Endometrium (tissue), 2 donors: ENCODE results near the gene MRPL20.
"Not testable (repeated sequence)": the region's sequence is repeated elsewhere in the genome, so short reads cannot be mapped to it uniquely, and the experiment has no call there.

Experiments
- FAIRE-seq: peaks from 2 replicates; lab custom pipeline; 2012; peaks lifted over from hg19 to GRCh38; lab: Jason Lieb, UNC
- donor health status: control.
- donor health status: control.

Gene MRPL20

DNA sequence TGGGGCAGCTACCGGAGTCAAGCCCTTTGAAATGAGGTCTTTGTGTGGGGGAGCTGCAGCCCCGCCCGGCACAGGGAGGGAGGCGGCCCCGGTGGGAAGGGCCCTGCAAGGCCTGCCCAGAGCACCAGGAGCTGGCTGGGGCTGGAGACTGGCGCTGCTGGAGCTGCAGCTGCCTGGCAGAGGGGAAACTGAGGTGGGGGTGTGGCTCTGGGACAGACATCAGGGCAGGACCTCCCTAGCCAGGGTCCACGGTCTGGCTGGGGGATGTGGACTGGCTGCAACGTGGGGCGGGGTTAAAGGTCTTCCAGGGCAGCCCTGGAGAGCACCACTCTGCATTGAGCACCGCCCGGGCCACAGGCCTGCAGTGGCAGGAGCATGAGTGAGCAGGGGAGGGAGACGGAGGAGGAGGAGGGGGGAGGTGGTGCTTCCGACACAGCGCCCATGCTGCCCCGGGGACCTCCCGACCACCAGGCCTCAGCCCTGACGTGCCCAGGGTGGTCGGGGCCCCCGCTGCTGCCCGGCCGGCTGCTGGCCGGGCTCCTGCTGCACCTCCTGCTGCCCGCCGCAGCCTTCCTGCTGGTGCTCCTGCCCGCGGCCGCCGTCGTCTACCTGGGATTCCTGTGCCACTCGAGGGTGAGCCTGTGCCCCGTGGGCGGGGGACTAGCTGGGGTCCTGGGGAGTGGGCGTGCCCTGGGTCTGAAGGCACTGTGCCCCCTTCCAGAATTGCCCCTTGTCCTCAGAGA lies 18.8 kb upstream of the MRPL20 start:
- FAIRE-seq = no peak

DNA sequence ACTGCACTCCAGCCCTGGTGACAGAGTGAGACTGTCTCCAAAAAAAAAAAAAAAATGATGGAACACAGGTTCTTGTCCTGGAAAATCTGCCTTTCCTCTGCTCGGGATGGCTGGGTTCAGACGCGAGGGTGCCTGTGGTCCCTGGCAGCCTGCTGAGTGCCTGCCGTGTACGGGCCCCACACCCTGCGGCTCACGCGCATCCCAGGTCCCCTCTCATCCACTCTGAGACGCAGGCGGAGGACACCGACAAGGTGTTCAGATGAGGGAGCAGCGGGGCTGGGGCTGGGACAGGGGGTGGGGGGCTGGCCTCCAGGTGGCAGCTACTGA lies 18.3 kb upstream of the MRPL20 start:
- no peak for FAIRE-seq

- FAIRE-seq = no peak
Observed at GRCh38 chr1:1424707-1425106, 17.6 kb upstream of the MRPL20 start.

GRCh38 chr1:1423245-1423597 lies 16.1 kb upstream of the MRPL20 start:
- FAIRE-seq = no peak

DNA sequence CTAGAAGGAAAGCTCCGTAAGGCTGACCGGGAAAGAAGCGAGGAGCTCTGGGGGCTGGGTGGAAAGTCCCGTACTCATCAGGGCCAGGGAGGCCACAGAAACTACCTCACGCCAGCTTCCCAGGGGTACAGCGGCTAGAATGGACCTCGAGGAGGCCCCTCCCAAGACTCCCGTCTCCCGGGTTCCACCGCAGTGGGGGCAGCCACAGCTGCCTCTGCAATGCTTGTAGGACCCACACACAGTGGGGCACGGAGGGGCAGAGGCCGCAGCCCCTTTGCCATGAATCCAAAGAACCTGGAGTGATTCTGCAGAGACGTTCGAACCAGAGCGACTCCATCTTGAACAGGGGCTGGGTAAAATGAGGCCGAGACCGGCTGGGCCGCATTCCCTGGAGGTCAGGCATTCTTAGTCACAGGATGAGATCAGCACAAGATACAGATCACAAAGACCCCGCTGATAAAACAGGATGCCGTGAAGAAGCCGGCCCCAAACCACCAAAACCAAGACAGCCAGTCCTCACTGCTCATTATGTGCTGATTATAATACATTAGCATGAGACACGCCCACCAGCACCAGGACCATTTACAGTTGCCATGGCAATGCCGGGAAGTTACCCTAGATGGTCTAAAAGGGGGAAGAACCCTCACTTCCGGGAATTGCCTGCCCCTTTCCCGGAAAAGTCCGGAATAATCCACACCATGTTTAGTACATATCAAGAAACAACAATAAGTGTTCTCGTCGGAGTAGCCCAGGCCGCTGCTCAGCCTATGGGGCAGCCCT lies 15.6 kb upstream of the MRPL20 start:
- FAIRE-seq = no peak

GRCh38 chr1:1421907-1422464 lies 14.9 kb upstream of the MRPL20 start:
- no peak for FAIRE-seq

- no peak for FAIRE-seq
Observed at GRCh38 chr1:1421147-1421906, 14.2 kb upstream of the MRPL20 start, which contains the start of gene ANKRD65. ANKRD65 (minus strand) TSS chr1:1421276; CDS start chr1:1421005, 271 bp downstream.

DNA sequence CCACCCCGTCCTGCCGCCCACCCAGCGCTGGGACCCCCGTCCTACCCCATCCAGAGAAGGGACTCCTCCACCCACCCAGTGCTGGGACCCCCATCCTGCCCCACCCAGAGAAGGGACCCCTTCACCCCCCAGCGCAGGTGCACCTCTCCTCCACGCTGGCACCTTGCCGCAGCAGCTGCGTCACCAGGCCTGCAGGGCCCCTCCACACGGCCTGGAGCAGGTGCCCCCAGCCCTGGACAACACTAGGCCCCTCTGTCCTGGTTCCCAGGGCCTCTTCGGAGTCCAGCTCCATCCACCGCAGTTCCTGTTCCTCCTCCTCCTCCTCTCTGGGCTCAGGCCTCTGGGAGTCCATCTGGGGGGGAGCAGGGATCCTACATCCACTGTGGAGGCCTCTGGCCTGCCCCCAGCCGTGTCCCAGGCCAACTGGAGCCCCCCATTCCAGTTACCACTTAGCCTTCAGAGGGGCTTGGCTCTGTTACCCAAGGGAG lies 13.6 kb upstream of the MRPL20 start:
- no peak for FAIRE-seq

DNA sequence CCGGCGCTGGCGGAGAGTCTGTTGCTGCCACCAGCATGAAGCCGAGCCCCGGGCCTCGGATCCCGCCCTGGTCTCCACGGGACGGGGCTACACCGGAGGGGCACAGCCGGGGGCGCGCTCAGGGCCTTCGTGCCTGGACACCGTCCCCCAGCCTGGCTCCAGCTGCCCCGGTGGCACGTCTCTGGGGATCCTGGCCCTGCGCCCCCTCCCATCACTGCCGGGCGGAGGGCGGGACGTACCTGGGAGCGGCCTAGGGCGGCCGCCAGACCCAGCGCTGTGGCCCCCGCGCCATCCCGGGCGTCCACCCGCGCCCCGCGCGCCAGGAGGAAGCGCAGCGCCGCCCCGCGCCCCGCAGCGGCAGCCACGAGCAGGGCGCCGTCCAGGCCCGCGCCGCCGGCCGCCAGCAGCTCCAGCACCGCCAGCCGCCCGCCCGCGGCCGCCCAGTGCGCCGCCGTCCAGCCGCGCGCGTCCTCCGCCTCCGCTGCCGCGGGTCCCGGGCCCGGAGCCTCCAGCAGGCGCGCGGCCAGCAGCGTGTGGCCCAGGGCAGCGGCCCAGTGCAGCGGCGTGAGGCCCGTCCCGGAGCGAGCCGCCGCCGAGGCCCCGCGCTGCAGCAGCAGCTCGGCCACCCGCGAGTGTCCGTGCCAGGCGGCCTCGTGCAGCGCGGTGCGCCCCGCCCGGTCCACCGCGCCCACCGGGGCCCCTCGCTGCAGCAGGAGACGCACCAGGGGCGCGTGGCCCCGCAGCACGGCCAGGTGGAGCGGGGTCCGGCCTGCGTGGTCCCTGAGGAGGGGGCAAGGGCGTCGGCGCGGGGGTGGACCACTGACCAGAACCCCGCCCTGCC lies 12.9 kb upstream of the MRPL20 start:
- no peak for FAIRE-seq

DNA sequence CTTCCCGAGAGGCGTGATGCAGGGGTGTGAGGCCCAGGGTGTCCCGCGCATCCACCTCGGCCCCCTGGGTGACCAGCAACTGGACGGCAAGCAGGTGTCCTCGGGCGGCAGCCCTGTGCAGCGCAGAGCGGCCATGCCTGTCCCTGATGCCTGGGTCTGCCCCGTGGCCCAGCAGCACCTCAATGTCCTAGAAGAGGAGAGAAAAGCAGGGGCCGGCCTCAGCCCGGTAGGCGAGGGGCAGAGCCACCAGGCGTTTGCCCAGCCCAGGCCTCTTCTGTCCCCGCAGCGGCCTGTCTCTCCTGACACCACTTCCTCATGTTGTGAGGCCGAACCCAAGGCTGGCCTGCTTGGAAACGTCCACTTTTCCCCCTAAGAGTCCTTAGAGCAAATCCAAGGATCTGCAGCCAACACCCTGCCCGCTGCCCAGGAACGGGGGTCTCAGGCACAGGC lies 12.3 kb upstream of the MRPL20 start:
- no peak for FAIRE-seq

DNA sequence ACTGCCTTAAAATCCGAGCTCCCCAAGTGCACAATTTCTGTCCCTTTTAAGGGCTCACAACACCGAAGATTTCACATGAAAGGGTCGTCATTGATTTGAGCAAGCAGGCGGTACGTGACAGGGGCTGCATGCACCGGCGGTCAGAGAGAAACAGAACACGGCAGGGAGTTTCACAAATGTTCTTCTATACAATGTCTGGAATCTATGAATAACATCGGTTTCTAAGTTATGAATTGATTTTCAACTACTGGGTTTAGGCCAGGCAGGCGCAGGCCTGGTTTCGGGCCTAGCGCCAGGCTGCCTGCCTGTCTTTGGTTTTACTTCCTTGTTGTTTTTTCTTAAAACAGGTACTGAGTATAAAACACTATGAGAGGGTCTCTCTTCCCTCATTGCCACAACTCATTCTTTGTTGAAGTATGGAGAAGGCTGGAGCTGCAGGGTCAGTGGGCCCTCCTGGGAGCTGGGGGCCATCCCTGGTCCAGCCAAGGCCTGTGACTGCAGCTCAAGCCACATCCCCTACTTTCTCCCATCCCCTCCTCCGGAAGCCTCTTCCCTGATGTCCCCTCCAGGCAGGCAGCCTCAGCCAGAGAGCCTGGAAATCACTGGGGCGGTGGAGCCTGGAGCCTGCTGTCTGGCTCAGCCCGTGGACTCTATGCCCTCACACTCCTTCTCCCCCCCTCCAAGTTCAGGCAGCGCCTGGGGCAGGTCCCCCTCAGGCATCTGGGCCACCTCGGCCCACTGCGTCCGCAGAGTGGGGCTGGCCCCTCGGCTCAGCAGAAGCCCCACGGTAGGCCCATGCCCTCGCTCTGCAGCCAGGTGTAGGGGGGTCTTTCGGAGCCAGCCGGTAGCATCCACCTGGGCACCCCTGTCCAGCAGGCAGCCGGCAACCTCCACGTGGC lies 11.6 kb upstream of the MRPL20 start:
- FAIRE-seq = no peak

- FAIRE-seq = not testable (repeated sequence)
Observed at GRCh38 chr1:1417825-1418463, 10.9 kb upstream of the MRPL20 start.

- not testable (repeated sequence) for FAIRE-seq
Observed at GRCh38 chr1:1417396-1417795, 10.3 kb upstream of the MRPL20 start.

DNA sequence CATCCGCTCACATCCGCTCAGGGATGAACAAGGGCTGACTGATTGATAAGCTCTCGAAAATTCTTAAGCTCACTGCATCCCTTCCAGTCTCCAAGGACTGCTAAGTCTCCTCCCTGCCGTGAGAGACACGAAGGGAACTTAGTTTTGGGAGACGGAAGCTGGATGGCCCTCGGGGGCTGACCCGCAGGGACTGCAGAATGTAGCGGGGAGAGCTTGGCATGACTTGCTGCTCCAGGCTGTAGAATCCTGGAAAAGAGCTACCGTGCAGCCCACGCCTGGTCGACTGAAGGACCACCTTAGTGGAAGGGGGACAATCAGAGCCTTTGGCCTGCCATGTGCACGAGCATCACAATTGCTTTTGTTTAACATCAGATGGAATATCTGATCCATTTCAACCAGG lies 8.7 kb upstream of the MRPL20 start:
- no peak for FAIRE-seq

GRCh38 chr1:1412311-1412902 lies 5.3 kb upstream of the MRPL20 start:
- FAIRE-seq = not testable (repeated sequence)

DNA sequence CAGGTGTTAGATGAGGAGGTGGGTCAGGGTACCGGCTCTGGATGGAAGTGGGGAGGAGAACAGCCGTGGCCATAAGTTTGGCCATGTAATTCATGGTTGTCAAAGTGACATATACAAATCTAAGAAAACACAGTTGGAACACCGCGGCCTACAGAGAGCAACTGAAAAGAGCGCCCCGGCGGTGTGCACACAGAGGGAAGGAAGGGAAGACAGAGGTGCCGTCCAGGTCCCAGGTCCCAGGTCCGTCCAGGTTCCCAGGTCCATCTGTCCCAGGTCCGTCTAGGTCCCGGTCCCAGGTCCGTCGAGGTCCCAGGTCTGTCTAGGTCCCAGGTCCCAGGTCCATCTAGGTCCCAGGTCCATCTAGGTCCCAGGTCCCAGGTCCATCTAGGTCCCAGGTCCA lies 4.5 kb upstream of the MRPL20 start:
- FAIRE-seq = no peak

GRCh38 chr1:1410238-1410637 lies 3.1 kb upstream of the MRPL20 start:
- FAIRE-seq = not testable (repeated sequence)

DNA sequence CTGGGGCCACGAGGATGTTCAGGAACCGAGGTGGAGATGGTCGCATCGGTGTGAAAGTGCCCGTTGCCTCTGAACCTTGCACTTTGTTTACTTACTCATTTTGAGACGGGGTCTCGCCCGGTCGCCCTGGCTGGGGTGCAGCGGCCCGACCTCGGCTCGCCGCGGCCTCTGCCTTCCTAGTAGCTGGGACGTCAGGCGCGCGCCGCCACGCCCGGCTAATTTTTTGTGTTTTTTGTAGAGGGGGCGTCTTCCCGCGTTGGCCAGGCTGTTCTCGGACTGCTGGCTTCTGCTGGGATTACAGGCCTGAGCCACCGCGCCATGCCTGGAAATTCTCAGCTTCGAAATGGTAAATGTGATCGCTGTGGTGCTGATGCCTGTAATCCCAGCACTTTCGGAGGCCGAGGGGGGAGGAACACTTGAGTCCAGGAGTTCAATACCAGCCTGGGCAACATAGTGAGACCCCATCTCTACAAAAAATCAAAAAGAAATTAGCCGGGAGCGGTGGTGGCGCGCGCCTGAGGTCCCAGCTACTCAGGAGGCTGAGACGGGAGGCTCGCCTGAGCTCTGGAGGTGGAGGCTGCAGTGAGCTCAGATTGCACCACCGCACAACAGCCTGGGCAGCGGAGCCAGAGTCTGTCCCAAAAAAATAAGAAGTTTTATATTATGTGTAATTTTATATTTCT lies 684 bp upstream of the MRPL20 start:
- no peak for FAIRE-seq
